ENCODE data around the gene TROAP.

Gene TROAP

DNA sequence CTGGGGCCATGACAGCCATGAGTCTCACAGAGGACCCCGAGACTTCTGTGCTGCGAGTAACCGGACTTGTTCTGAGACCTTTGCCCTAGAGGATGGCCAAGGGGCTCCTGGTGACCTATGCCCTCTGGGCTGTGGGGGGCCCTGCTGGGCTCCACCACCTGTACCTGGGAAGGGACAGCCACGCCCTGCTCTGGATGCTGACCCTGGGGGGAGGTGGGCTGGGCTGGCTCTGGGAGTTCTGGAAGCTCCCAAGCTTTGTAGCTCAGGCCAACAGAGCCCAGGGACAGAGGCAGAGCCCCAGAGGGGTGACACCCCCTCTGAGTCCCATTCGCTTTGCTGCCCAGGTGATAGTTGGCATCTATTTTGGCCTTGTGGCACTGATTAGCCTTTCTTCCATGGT, 25.7 kb downstream of the TROAP start:
- H3K4me3 ChIP-seq (ENCODE audit: control insufficient read depth, low read depth, low read length) = no peak overlapping the region
- TF ChIP-seq, protein P1, sequence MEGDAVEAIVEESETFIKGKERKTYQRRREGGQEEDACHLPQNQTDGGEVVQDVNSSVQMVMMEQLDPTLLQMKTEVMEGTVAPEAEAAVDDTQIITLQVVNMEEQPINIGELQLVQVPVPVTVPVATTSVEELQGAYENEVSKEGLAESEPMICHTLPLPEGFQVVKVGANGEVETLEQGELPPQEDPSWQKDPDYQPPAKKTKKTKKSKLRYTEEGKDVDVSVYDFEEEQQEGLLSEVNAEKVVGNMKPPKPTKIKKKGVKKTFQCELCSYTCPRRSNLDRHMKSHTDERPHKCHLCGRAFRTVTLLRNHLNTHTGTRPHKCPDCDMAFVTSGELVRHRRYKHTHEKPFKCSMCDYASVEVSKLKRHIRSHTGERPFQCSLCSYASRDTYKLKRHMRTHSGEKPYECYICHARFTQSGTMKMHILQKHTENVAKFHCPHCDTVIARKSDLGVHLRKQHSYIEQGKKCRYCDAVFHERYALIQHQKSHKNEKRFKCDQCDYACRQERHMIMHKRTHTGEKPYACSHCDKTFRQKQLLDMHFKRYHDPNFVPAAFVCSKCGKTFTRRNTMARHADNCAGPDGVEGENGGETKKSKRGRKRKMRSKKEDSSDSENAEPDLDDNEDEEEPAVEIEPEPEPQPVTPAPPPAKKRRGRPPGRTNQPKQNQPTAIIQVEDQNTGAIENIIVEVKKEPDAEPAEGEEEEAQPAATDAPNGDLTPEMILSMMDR (IDR thresholded peaks at IDR 0.05; ENCODE audit: control insufficient read depth, insufficient read depth, low read depth, low read length, missing control alignments) = no peak
- no peak for DNase-seq (ENCODE audit: low read depth)

DNA sequence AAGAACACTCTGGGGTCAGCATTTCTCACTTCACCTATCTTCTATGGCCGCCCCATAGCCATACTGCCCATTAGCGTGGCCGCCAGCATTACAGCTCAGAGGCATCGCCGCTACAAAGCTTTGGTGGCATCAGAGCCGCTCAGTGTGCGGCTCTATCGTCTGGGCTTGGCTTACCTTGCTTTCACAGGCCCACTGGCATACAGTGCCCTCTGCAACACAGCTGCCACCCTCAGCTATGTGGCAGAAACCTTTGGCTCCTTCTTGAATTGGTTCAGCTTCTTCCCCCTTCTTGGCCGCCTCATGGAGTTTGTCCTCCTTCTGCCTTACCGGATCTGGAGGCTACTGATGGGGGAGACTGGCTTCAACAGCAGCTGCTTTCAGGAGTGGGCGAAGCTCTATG, 26.2 kb downstream of the TROAP start:
- TF ChIP-seq, protein P1 (IDR thresholded peaks at IDR 0.05; ENCODE audit: control insufficient read depth, insufficient read depth, low read depth, low read length, missing control alignments) = no peak
- DNase-seq (ENCODE audit: low read depth) = no peak
- H3K4me3 ChIP-seq (ENCODE audit: control insufficient read depth, low read depth, low read length) = no peak overlapping the region

DNA sequence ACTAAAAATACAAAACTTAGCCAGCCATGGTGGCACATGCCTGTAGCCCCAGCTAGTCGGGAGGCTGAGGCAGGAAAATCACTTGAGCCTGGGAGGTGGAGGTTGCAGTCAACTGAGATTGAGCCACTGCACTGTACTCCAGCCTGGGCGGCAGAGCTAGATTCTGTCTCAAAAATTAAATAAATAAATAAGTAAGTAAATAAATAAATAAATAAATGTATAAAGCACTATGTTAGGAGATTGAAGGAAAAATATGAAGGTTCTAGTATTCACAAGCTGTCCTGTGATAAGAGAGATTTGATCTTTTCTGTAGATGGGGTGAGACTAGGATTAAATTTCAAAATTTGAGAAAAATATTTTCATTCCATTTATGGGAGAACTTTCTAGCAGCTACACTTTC, 29.3 kb downstream of the TROAP start:
- H3K4me3 ChIP-seq (ENCODE audit: control insufficient read depth, low read depth, low read length) = no peak overlapping the region
- no peak for DNase-seq (ENCODE audit: low read depth)
- TF ChIP-seq, protein P1 (IDR thresholded peaks at IDR 0.05; ENCODE audit: control insufficient read depth, insufficient read depth, low read depth, low read length, missing control alignments) = no peak

DNA sequence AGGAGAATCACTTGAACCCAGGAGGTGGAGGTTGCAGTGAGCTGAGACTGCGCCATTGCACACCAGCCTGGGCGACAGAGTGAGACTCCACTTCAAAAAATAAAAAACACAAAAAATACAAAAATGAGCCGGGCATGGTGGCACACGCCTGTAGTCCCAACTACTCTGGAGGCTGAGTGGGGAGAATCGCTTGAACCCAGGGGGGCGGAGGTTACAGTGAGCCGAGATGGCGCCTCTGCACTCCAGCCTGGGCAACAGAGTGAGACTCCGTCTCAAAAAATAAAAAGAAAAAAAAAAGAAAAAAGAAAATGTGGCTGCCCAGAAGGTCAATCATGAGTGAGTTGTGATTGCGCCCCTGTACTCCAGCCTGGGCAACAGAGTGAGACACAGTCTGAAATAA, 32.9 kb downstream of the TROAP start:
- TF ChIP-seq, protein P1 (IDR thresholded peaks at IDR 0.05; ENCODE audit: control insufficient read depth, insufficient read depth, low read depth, low read length, missing control alignments) = no peak
- no peak overlapping the region for H3K4me3 ChIP-seq (ENCODE audit: control insufficient read depth, low read depth, low read length)
- no peak for DNase-seq (ENCODE audit: low read depth)

DNA sequence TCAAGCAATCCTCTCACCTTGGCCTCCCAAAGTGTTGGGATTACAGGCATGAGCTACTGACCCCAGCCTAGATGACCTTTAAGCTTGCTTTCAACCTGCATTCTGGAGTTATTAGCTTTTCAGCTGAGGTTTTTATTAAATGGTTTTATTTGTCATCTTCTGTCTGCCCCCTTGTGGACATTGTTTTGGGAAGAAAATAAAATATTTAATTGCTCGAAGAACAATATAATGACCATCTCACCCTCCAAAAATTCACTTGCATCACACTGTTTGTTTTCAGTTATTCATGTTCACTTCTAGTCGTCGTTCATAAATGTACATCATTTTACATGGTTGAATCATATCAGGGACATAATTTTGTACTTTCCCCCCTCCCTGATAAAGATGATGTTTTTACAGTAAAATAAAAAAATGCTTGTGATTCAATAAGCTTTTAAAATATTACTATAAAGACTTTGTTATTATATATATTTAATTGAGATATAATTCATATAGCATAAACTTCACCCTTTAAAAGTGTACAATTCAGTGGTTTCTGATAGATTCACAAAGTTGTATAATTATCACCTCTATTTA, 34.1 kb downstream of the TROAP start:
- DNase-seq (ENCODE audit: low read depth) = no peak
- TF ChIP-seq, protein P1 (IDR thresholded peaks at IDR 0.05; ENCODE audit: control insufficient read depth, insufficient read depth, low read depth, low read length, missing control alignments) = peak; percentile 43
- H3K4me3 ChIP-seq (ENCODE audit: control insufficient read depth, low read depth, low read length) = no peak overlapping the region

DNA sequence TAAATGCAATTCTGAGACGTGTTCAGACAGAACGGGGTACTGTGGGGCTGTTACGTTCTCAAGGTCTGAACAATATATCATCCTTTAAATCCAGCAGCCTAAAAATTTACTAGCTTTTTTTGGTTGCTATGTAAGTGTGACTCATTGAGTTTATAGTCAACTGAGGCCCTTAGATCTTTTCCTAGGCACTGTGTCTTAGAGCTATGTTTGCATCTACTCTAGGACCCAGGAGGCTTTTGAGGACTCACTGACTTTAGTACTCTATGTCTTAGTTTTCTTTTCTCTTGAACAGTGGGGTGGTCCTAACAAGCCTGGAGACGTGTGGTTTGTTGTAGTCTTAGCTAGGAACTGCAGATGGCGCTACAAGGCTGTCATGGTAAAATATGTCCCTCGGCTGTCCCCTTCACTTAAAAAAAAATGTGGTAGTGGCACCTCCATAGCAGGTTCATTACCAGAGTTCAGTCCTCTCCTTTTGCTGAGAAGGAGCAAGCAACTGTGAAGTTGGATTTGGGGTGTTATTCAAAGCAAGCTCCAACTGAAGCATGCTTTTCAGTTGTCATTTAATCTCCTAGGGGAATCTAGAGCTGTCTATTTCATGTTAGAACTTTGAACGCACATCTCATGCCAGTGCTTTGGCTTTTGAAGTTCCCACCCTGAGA, 35.6 kb downstream of the TROAP start:
- H3K4me3 ChIP-seq (ENCODE audit: control insufficient read depth, low read depth, low read length) = no peak overlapping the region
- TF ChIP-seq, protein P1 (IDR thresholded peaks at IDR 0.05; ENCODE audit: control insufficient read depth, insufficient read depth, low read depth, low read length, missing control alignments) = peak; percentile 70
- DNase-seq (ENCODE audit: low read depth) = no peak

All from AG09309 (cell line).